GM12801 (cell line): Measurements from ENCODE around the gene FSIP2.

ENCODE experiments used
- CTCF ChIP-seq: IDR thresholded peaks from one replicate; pipeline ENCODE4 v1.5.1; 2011; ENCODE audit warnings: control low read depth; ENCODE audit not compliant: insufficient read length; ENCODE audit errors: extremely low read depth

The FSIP2 gene

GRCh38 chr2:185745864-185746859 is 7.6 kb downstream of the FSIP2 start:
- TF ChIP-seq CTCF: no peak

- no peak for TF ChIP-seq CTCF
Measured at GRCh38 chr2:185757356-185757755, 18.8 kb downstream of the FSIP2 start.

GRCh38 chr2:185771396-185771795 is 32.8 kb downstream of the FSIP2 start:
- no peak for TF ChIP-seq CTCF

GRCh38 chr2:185780890-185781289 is 42.3 kb downstream of the FSIP2 start:
- TF ChIP-seq CTCF: no peak

GRCh38 chr2:185782223-185782769 is 43.7 kb downstream of the FSIP2 start:
- TF ChIP-seq CTCF: no peak

GRCh38 chr2:185785156-185785555 is 46.6 kb downstream of the FSIP2 start:
- TF ChIP-seq CTCF: no peak

GRCh38 chr2:185785851-185786473 is 47.4 kb downstream of the FSIP2 start:
- no peak for TF ChIP-seq CTCF
